Measurements from ENCODE around the gene RFT1. TPM values are rescaled to one million over a fixed set of nuclear protein-coding genes. Genes with fewer than 3 reads are reported as not detected.

Gene RFT1
- total RNA-seq, 1 experiment from 2014 or later = 33.6 TPM

GRCh38 chr3:53146319-53146891 lies 16.2 kb upstream of the RFT1 start:
- Histone ChIP-seq H3K27ac (ENCODE audit: low read depth, low read length) (no peak overlapping the region), H3K4me1 (ENCODE audit: control insufficient read depth in 1 of 2, insufficient read depth in 2 of 2, low read length in 2 of 2) (peaks cover 4 to 17% of the 10 kb centered on the region in 2 experiments; a peak in 3 of 4 replicates), H3K4me3 (replicated peaks in 1 of 2; ENCODE audit: low read depth in 1 of 2, low read length in 2 of 2) (no peak overlapping the region), H3K27me3 (ENCODE audit: insufficient read depth, low read length) (no peaks in the 10 kb centered on the region), H4K20me1 (ENCODE audit: insufficient read depth) (no peaks in the 10 kb centered on the region), H3K9me2 (ENCODE audit: insufficient read depth) (no peaks in the 10 kb centered on the region), H2AFZ (ENCODE audit: low read depth, low read length, poor library complexity, severe bottlenecking) (no peak overlapping the region), H3K9ac (ENCODE audit: low read length) (no peak overlapping the region), H3K4me2 (ENCODE audit: low read length) (no peak overlapping the region), H3K36me3 (ENCODE audit: control insufficient read depth in 1 of 2, insufficient read depth in 2 of 2, low read length in 2 of 2) (no peaks in the 10 kb centered on the region), H3K79me2 (ENCODE audit: insufficient read depth, low read length) (no peaks in the 10 kb centered on the region), H3K9me3 (ENCODE audit: control insufficient read depth in 1 of 2, insufficient read depth in 1 of 2, low read depth in 1 of 2, low read length in 2 of 2) (no peaks in the 10 kb centered on the region)
- intact Hi-C loops (cut with micrococcal nuclease) = no loop called here
- ChIA-PET POLR2A (no interaction called here), RAD21 (ENCODE audit: low non-redundant PET in 1 of 2, low total read pairs in 2 of 2, uncharacterized antibody in 2 of 2, unreplicated experiment in 2 of 2) (no interaction called here), CTCF (no interaction called here)
- BruUV-seq (replicated peaks) = no TSS peak
- no peak for DNase-seq (ENCODE audit: low read depth, low spot score)
- TF ChIP-seq RAD21 (IDR thresholded peaks at IDR 0.05; ENCODE audit: low read depth) (no peak), CBX3 (IDR thresholded peaks at IDR 0.05; ENCODE audit: low read depth) (no peak), YY1 (IDR thresholded peaks at IDR 0.05; ENCODE audit: extremely low read depth, insufficient replicate concordance, low read depth, low read length) (no peak), ELF1 (IDR thresholded peaks at IDR 0.05; ENCODE audit: borderline replicate concordance, low read depth) (no peak), POLR2A (IDR thresholded peaks at IDR 0.05; ENCODE audit: borderline replicate concordance, extremely low read depth, insufficient read depth, insufficient read length) (no peak), CEBPB (IDR thresholded peaks at IDR 0.05; ENCODE audit: low read depth) (no peak), ZFX (IDR thresholded peaks at IDR 0.05) (no peak), TCF7L2 (IDR thresholded peaks at IDR 0.05; ENCODE audit: borderline replicate concordance, extremely low read depth, insufficient read depth, insufficient read length) (no peak), SIN3A (IDR thresholded peaks at IDR 0.05; ENCODE audit: low read depth) (no peak), SP1 (IDR thresholded peaks at IDR 0.05; ENCODE audit: low read depth) (no peak), EGR1 (IDR thresholded peaks at IDR 0.05; ENCODE audit: low read depth) (no peak), POLR2AphosphoS5 (IDR thresholded peaks at IDR 0.05; ENCODE audit: low read depth, low read length) (no peak)
- TF ChIP-seq, protein P1, sequence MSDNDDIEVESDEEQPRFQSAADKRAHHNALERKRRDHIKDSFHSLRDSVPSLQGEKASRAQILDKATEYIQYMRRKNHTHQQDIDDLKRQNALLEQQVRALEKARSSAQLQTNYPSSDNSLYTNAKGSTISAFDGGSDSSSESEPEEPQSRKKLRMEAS (IDR thresholded peaks at IDR 0.05) = no peak
- ATAC-seq = no peak

GRCh38 chr3:53145713-53146080 lies 15.5 kb upstream of the RFT1 start:
- ChIA-PET RAD21 (ENCODE audit: low non-redundant PET in 1 of 2, low total read pairs in 2 of 2, uncharacterized antibody in 2 of 2, unreplicated experiment in 2 of 2) (no interaction called here), POLR2A (no interaction called here), CTCF (interaction anchor here (0.7 kb wide), 1 partner anchor 14 kb away, joined by 3 read pairs; no protein-coding TSS in a partner anchor)
- H2AFZ ChIP-seq (ENCODE audit: low read depth, low read length, poor library complexity, severe bottlenecking) = no peak overlapping the region
- H3K9me3 ChIP-seq (ENCODE audit: control insufficient read depth in 1 of 2, insufficient read depth in 1 of 2, low read depth in 1 of 2, low read length in 2 of 2) = no peaks in the 10 kb centered on the region
- ATAC-seq (no peak), DNase-seq (ENCODE audit: low read depth, low spot score) (no peak)
- H3K9ac ChIP-seq (ENCODE audit: low read length) = no peak overlapping the region
- no peaks in the 10 kb centered on the region for H3K27me3 ChIP-seq (ENCODE audit: insufficient read depth, low read length)
- no peaks in the 10 kb centered on the region for H3K79me2 ChIP-seq (ENCODE audit: insufficient read depth, low read length)
- H4K20me1 ChIP-seq (ENCODE audit: insufficient read depth) = no peaks in the 10 kb centered on the region
- peaks cover 4 to 18% of the 10 kb centered on the region in 2 experiments; a peak in 3 of 4 replicates for H3K4me1 ChIP-seq (ENCODE audit: control insufficient read depth in 1 of 2, insufficient read depth in 2 of 2, low read length in 2 of 2)
- no peaks in the 10 kb centered on the region for H3K9me2 ChIP-seq (ENCODE audit: insufficient read depth)
- no peak overlapping the region for H3K4me3 ChIP-seq (replicated peaks in 1 of 2; ENCODE audit: low read depth in 1 of 2, low read length in 2 of 2)
- H3K4me2 ChIP-seq (ENCODE audit: low read length) = no peak overlapping the region
- H3K27ac ChIP-seq (ENCODE audit: low read depth, low read length) = no peak overlapping the region
- H3K36me3 ChIP-seq (ENCODE audit: control insufficient read depth in 1 of 2, insufficient read depth in 2 of 2, low read length in 2 of 2) = no peaks in the 10 kb centered on the region
- BruUV-seq (replicated peaks) = no TSS peak
- intact Hi-C loops (cut with micrococcal nuclease) = no loop called here
- TF ChIP-seq YY1 (IDR thresholded peaks at IDR 0.05; ENCODE audit: extremely low read depth, insufficient replicate concordance, low read depth, low read length) = no peak
- TF ChIP-seq FOSL1 (IDR thresholded peaks at IDR 0.05; ENCODE audit: low read depth) = no peak
- TF ChIP-seq ZNF274 (IDR thresholded peaks at IDR 0.05; ENCODE audit: low read depth, low read length) = no peak
- no peak for TF ChIP-seq ELF1 (IDR thresholded peaks at IDR 0.05; ENCODE audit: borderline replicate concordance, low read depth)
- TF ChIP-seq, protein P2, sequence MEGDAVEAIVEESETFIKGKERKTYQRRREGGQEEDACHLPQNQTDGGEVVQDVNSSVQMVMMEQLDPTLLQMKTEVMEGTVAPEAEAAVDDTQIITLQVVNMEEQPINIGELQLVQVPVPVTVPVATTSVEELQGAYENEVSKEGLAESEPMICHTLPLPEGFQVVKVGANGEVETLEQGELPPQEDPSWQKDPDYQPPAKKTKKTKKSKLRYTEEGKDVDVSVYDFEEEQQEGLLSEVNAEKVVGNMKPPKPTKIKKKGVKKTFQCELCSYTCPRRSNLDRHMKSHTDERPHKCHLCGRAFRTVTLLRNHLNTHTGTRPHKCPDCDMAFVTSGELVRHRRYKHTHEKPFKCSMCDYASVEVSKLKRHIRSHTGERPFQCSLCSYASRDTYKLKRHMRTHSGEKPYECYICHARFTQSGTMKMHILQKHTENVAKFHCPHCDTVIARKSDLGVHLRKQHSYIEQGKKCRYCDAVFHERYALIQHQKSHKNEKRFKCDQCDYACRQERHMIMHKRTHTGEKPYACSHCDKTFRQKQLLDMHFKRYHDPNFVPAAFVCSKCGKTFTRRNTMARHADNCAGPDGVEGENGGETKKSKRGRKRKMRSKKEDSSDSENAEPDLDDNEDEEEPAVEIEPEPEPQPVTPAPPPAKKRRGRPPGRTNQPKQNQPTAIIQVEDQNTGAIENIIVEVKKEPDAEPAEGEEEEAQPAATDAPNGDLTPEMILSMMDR (IDR thresholded peaks at IDR 0.05 in 2 of 3, conservative IDR thresholded peaks at IDR 0.05 in 1 of 3; ENCODE audit: borderline replicate concordance in 1 of 3, insufficient read depth in 1 of 3, low read depth in 2 of 3, low read length in 2 of 3) = no peak
- TF ChIP-seq CBX3 (IDR thresholded peaks at IDR 0.05; ENCODE audit: low read depth) = no peak
- no peak for TF ChIP-seq SP1 (IDR thresholded peaks at IDR 0.05; ENCODE audit: low read depth)
- no peak for TF ChIP-seq JUND (IDR thresholded peaks at IDR 0.05)
